Stimulated activated CD8-positive, alpha-beta memory T cell treated with anti-CD3 and anti-CD28 coated beads, Interleukin-7, amount 100 ng/mL, for 24 hours (primary cell): ENCODE measurements around the gene PPIA.
"Not testable (repeated sequence)": the region's sequence is repeated elsewhere in the genome, so short reads cannot be mapped to it uniquely, and the experiment has no call there.

Experiments
- DNase-seq: peaks from one replicate; pipeline ENCODE4 v3.0.0-alpha.2; 2020; ENCODE audit warnings: low read depth

Gene PPIA

GRCh38 chr7:44827567-44827966 lies 31.1 kb downstream of the PPIA start:
- DNase-seq, result no peak

GRCh38 chr7:44838751-44839150 lies 42.3 kb downstream of the PPIA start:
- no peak for DNase-seq

GRCh38 chr7:44842675-44843074 lies 46.2 kb downstream of the PPIA start:
- not testable (repeated sequence) for DNase-seq

- DNase-seq, result not testable (repeated sequence)
Measured at GRCh38 chr7:44843440-44843839, 47.0 kb downstream of the PPIA start.

GRCh38 chr7:44845451-44845850 lies 49.0 kb downstream of the PPIA start:
- no peak for DNase-seq

- not testable (repeated sequence) for DNase-seq
Measured at GRCh38 chr7:44846390-44846789, 49.9 kb downstream of the PPIA start.

GRCh38 chr7:44846816-44847508 lies 50.5 kb downstream of the PPIA start:
- peak; percentile 3 for DNase-seq

GRCh38 chr7:44847509-44847919 lies 51.0 kb downstream of the PPIA start:
- DNase-seq, result peak; percentile 68

GRCh38 chr7:44847920-44848634 lies 51.6 kb downstream of the PPIA start, which contains the start of gene H2AZ2:
TSS of gene H2AZ2 (minus strand) at chr7:44848087. CDS start at chr7:44847971, 116 bp downstream.
- DNase-seq, result peak; percentile 100

- DNase-seq, result no peak
Measured at GRCh38 chr7:44849259-44849884, 52.9 kb downstream of the PPIA start.

- DNase-seq, result no peak
Measured at GRCh38 chr7:44849885-44850544, 53.5 kb downstream of the PPIA start.

- no peak for DNase-seq
Measured at GRCh38 chr7:44852590-44852989, 56.1 kb downstream of the PPIA start.
